ENCODE results near the gene PHEX.

PHEX gene

DNA sequence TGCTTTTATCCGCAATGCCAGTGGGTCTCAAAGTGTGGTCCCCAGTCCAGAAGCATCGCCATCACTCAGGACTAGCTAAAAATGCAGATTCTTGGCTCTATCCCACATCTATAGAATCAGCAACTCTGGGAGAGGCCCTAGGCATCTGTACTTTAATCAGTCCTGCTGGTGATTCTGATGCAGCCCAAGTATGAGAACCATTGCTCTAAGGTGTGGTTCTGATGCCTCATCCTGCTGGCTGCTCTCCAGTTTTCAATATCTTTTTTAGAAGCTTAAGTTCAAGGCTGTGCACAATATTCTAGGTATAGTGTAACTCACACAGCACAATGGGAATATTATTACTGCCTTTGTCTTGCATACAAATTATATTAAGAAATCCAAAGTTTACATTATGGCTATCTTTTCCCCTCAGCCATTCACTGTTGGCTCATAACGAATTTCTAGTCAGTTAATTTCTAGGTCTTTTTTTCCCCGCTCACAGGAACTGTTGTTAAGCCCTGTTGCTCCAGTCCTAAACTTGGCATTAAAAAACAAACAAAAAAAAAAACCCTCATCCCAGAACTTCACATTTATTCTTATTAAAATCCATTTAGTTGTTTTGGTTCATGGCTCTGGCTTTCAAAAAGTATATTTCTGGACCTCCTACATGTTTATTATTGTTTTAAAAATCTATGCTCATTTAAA is 109.1 kb downstream of the PHEX start:
- TF ChIP-seq, protein P1, sequence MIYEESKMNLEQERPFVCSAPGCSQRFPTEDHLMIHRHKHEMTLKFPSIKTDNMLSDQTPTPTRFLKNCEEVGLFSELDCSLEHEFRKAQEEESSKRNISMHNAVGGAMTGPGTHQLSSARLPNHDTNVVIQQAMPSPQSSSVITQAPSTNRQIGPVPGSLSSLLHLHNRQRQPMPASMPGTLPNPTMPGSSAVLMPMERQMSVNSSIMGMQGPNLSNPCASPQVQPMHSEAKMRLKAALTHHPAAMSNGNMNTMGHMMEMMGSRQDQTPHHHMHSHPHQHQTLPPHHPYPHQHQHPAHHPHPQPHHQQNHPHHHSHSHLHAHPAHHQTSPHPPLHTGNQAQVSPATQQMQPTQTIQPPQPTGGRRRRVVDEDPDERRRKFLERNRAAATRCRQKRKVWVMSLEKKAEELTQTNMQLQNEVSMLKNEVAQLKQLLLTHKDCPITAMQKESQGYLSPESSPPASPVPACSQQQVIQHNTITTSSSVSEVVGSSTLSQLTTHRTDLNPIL (CRISPR knock-in tag; IDR thresholded peaks at IDR 0.05; ENCODE audit: low read depth): no peak
- TF ChIP-seq ZNF70 (CRISPR knock-in tag; IDR thresholded peaks at IDR 0.05) (no peak), PPARA (CRISPR knock-in tag; IDR thresholded peaks at IDR 0.05; ENCODE audit: borderline replicate concordance) (no peak), GLIS3 (CRISPR knock-in tag; IDR thresholded peaks at IDR 0.05) (no peak)
- no peak for ATAC-seq

GRCh38 chrX:22147214-22147613 is 115.1 kb downstream of the PHEX start:
- no peak for TF ChIP-seq TCF4 (CRISPR knock-in tag; IDR thresholded peaks at IDR 0.05; ENCODE audit: borderline replicate concordance)
- TF ChIP-seq, protein P2, sequence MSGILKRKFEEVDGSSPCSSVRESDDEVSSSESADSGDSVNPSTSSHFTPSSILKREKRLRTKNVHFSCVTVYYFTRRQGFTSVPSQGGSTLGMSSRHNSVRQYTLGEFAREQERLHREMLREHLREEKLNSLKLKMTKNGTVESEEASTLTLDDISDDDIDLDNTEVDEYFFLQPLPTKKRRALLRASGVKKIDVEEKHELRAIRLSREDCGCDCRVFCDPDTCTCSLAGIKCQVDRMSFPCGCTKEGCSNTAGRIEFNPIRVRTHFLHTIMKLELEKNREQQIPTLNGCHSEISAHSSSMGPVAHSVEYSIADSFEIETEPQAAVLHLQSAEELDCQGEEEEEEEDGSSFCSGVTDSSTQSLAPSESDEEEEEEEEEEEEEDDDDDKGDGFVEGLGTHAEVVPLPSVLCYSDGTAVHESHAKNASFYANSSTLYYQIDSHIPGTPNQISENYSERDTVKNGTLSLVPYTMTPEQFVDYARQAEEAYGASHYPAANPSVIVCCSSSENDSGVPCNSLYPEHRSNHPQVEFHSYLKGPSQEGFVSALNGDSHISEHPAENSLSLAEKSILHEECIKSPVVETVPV (CRISPR knock-in tag; IDR thresholded peaks at IDR 0.05): no peak
- TF ChIP-seq BACH2 (CRISPR knock-in tag; IDR thresholded peaks at IDR 0.05; ENCODE audit: borderline replicate concordance): no peak
- no peak for TF ChIP-seq ZFP30 (CRISPR knock-in tag; IDR thresholded peaks at IDR 0.05)
- no peak for TF ChIP-seq GLIS3 (CRISPR knock-in tag; IDR thresholded peaks at IDR 0.05)
- no peak for TF ChIP-seq ZNF70 (CRISPR knock-in tag; IDR thresholded peaks at IDR 0.05)
- no peak for TF ChIP-seq ZNF8 (CRISPR knock-in tag; IDR thresholded peaks at IDR 0.05)
- no peak for TF ChIP-seq ZC3H10 (CRISPR knock-in tag; IDR thresholded peaks at IDR 0.05)

GRCh38 chrX:22147942-22148341 is 115.8 kb downstream of the PHEX start:
- no peak for ATAC-seq

More at GRCh38 chrX:22147214-22147613, 115.1 kb downstream of the PHEX start:
- no peak for ATAC-seq

GRCh38 chrX:22148565-22148964 is 116.4 kb downstream of the PHEX start:
- ATAC-seq: no peak
- TF ChIP-seq, protein P1 (CRISPR knock-in tag; IDR thresholded peaks at IDR 0.05; ENCODE audit: low read depth): no peak
- TF ChIP-seq PPARA (CRISPR knock-in tag; IDR thresholded peaks at IDR 0.05; ENCODE audit: borderline replicate concordance): no peak
- no peak for TF ChIP-seq ZNF565 (CRISPR knock-in tag; conservative IDR thresholded peaks at IDR 0.05; ENCODE audit: low read depth)
- no peak for TF ChIP-seq ZFP3 (CRISPR knock-in tag; IDR thresholded peaks at IDR 0.05)
- TF ChIP-seq RARB (CRISPR knock-in tag; IDR thresholded peaks at IDR 0.05): no peak
- TF ChIP-seq, protein P3, sequence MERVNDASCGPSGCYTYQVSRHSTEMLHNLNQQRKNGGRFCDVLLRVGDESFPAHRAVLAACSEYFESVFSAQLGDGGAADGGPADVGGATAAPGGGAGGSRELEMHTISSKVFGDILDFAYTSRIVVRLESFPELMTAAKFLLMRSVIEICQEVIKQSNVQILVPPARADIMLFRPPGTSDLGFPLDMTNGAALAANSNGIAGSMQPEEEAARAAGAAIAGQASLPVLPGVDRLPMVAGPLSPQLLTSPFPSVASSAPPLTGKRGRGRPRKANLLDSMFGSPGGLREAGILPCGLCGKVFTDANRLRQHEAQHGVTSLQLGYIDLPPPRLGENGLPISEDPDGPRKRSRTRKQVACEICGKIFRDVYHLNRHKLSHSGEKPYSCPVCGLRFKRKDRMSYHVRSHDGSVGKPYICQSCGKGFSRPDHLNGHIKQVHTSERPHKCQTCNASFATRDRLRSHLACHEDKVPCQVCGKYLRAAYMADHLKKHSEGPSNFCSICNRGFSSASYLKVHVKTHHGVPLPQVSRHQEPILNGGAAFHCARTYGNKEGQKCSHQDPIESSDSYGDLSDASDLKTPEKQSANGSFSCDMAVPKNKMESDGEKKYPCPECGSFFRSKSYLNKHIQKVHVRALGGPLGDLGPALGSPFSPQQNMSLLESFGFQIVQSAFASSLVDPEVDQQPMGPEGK (CRISPR knock-in tag; IDR thresholded peaks at IDR 0.05; ENCODE audit: borderline replicate concordance): no peak
- no peak for TF ChIP-seq ZNF70 (CRISPR knock-in tag; IDR thresholded peaks at IDR 0.05)
- TF ChIP-seq ZFP30 (CRISPR knock-in tag; IDR thresholded peaks at IDR 0.05): no peak
- TF ChIP-seq ISL1 (CRISPR knock-in tag; IDR thresholded peaks at IDR 0.05): no peak
- TF ChIP-seq, protein P4, sequence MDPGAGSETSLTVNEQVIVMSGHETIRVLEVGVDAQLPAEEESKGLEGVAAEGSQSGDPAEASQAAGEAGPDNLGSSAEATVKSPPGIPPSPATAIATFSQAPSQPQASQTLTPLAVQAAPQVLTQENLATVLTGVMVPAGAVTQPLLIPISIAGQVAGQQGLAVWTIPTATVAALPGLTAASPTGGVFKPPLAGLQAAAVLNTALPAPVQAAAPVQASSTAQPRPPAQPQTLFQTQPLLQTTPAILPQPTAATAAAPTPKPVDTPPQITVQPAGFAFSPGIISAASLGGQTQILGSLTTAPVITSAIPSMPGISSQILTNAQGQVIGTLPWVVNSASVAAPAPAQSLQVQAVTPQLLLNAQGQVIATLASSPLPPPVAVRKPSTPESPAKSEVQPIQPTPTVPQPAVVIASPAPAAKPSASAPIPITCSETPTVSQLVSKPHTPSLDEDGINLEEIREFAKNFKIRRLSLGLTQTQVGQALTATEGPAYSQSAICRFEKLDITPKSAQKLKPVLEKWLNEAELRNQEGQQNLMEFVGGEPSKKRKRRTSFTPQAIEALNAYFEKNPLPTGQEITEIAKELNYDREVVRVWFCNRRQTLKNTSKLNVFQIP (CRISPR knock-in tag; IDR thresholded peaks at IDR 0.05; ENCODE audit: borderline replicate concordance, low read depth): no peak
- TF ChIP-seq OSR1 (CRISPR knock-in tag; IDR thresholded peaks at IDR 0.05): no peak
- TF ChIP-seq TCF4 (CRISPR knock-in tag; IDR thresholded peaks at IDR 0.05; ENCODE audit: borderline replicate concordance): no peak

More at GRCh38 chrX:22147942-22148341, 115.8 kb downstream of the PHEX start:
- no peak for TF ChIP-seq BACH2 (CRISPR knock-in tag; IDR thresholded peaks at IDR 0.05; ENCODE audit: borderline replicate concordance)
- TF ChIP-seq OSR1 (CRISPR knock-in tag; IDR thresholded peaks at IDR 0.05): no peak
- TF ChIP-seq ZC3H10 (CRISPR knock-in tag; IDR thresholded peaks at IDR 0.05): no peak
- TF ChIP-seq ARNTL (CRISPR knock-in tag; IDR thresholded peaks at IDR 0.05; ENCODE audit: borderline replicate concordance, low read depth): no peak
- TF ChIP-seq ZNF565 (CRISPR knock-in tag; conservative IDR thresholded peaks at IDR 0.05; ENCODE audit: low read depth): no peak
- TF ChIP-seq ZNF70 (CRISPR knock-in tag; IDR thresholded peaks at IDR 0.05): no peak
- TF ChIP-seq ZFP3 (CRISPR knock-in tag; IDR thresholded peaks at IDR 0.05): no peak
- TF ChIP-seq, protein P4 (CRISPR knock-in tag; IDR thresholded peaks at IDR 0.05; ENCODE audit: borderline replicate concordance, low read depth): no peak
- TF ChIP-seq SNAI2 (CRISPR knock-in tag; IDR thresholded peaks at IDR 0.05): no peak
- TF ChIP-seq, protein P5, sequence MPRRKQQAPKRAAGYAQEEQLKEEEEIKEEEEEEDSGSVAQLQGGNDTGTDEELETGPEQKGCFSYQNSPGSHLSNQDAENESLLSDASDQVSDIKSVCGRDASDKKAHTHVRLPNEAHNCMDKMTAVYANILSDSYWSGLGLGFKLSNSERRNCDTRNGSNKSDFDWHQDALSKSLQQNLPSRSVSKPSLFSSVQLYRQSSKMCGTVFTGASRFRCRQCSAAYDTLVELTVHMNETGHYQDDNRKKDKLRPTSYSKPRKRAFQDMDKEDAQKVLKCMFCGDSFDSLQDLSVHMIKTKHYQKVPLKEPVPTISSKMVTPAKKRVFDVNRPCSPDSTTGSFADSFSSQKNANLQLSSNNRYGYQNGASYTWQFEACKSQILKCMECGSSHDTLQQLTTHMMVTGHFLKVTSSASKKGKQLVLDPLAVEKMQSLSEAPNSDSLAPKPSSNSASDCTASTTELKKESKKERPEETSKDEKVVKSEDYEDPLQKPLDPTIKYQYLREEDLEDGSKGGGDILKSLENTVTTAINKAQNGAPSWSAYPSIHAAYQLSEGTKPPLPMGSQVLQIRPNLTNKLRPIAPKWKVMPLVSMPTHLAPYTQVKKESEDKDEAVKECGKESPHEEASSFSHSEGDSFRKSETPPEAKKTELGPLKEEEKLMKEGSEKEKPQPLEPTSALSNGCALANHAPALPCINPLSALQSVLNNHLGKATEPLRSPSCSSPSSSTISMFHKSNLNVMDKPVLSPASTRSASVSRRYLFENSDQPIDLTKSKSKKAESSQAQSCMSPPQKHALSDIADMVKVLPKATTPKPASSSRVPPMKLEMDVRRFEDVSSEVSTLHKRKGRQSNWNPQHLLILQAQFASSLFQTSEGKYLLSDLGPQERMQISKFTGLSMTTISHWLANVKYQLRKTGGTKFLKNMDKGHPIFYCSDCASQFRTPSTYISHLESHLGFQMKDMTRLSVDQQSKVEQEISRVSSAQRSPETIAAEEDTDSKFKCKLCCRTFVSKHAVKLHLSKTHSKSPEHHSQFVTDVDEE (CRISPR knock-in tag; IDR thresholded peaks at IDR 0.05): no peak
- no peak for TF ChIP-seq ZNF8 (CRISPR knock-in tag; IDR thresholded peaks at IDR 0.05)
- no peak for TF ChIP-seq TOX (CRISPR knock-in tag; IDR thresholded peaks at IDR 0.05; ENCODE audit: borderline replicate concordance)
